Measurements from ENCODE around the gene USP10. TPM values are rescaled to one million over a fixed set of nuclear protein-coding genes. Genes with fewer than 3 reads are reported as not detected.
A peak's percentile ranks its signal among the peaks of the same experiment; 100 is the strongest.

The USP10 gene
- total and polyA plus RNA-seq, 5 donors, result 25.8 to 66.5 (median 61.9) TPM

- Histone ChIP-seq H3K27me3 (ENCODE audit: control insufficient read depth, insufficient read depth) (no peaks in the 10 kb centered on the region), H3K4me1 (ENCODE audit: control insufficient read depth, insufficient read depth, low read length) (no peaks in the 10 kb centered on the region), H3K9me3 (ENCODE audit: control insufficient read depth, low read length) (no peaks in the 10 kb centered on the region), H3K27ac (ENCODE audit: low read length) (no peak overlapping the region), H3K4me3 (ENCODE audit: low read length) (no peak overlapping the region)
- intact Hi-C loops (cut with DNase I), result no loop called here
- WGBS, result 88% methylated on average over 2 of the region's 2 CpGs
- DNase-seq, result no peak
- ATAC-seq, result no peak
Measured at GRCh38 chr16:84764970-84765369, 65.2 kb downstream of the USP10 start.

GRCh38 chr16:84765616-84766580 is 66.1 kb downstream of the USP10 start:
- DNase-seq (no peak), ATAC-seq (no peak)
- intact Hi-C loops (cut with DNase I), result no loop called here
- H3K4me1 ChIP-seq (ENCODE audit: control insufficient read depth, insufficient read depth, low read length), result no peaks in the 10 kb centered on the region
- no peak overlapping the region for H3K4me3 ChIP-seq (ENCODE audit: low read length)
- H3K27me3 ChIP-seq (ENCODE audit: control insufficient read depth, insufficient read depth), result no peaks in the 10 kb centered on the region
- H3K9me3 ChIP-seq (ENCODE audit: control insufficient read depth, low read length), result no peaks in the 10 kb centered on the region
- WGBS, result 90% methylated on average over 17 of the region's 17 CpGs
- no peak overlapping the region for H3K27ac ChIP-seq (ENCODE audit: low read length)

- no peaks in the 10 kb centered on the region for H3K9me3 ChIP-seq (ENCODE audit: control insufficient read depth, low read length)
- ATAC-seq (no peak), DNase-seq (no peak)
- no peaks in the 10 kb centered on the region for H3K4me1 ChIP-seq (ENCODE audit: control insufficient read depth, insufficient read depth, low read length)
- no peak overlapping the region for H3K27ac ChIP-seq (ENCODE audit: low read length)
- WGBS, result 67% methylated on average over 11 of the region's 11 CpGs
- H3K27me3 ChIP-seq (ENCODE audit: control insufficient read depth, insufficient read depth), result no peaks in the 10 kb centered on the region
- intact Hi-C loops (cut with DNase I), result no loop called here
- H3K4me3 ChIP-seq (ENCODE audit: low read length), result no peak overlapping the region
Measured at GRCh38 chr16:84766978-84767773, 67.4 kb downstream of the USP10 start.

- H3K27ac ChIP-seq (ENCODE audit: low read length), result no peak overlapping the region
- 82% methylated on average over 4 of the region's 4 CpGs for whole genome bisulfite sequencing
- ATAC-seq, result no peak
- no peaks in the 10 kb centered on the region for H3K9me3 ChIP-seq (ENCODE audit: control insufficient read depth, low read length)
- intact Hi-C loops (cut with DNase I), result no loop called here
- no peak for DNase-seq
- no peaks in the 10 kb centered on the region for H3K4me1 ChIP-seq (ENCODE audit: control insufficient read depth, insufficient read depth, low read length)
- H3K4me3 ChIP-seq (ENCODE audit: low read length), result no peak overlapping the region
- H3K27me3 ChIP-seq (ENCODE audit: control insufficient read depth, insufficient read depth), result no peaks in the 10 kb centered on the region
Measured at GRCh38 chr16:84768061-84768807, 68.4 kb downstream of the USP10 start.

- Histone ChIP-seq H3K27ac (ENCODE audit: low read length) (no peak overlapping the region), H3K4me3 (ENCODE audit: low read length) (no peak overlapping the region), H3K27me3 (ENCODE audit: control insufficient read depth, insufficient read depth) (no peaks in the 10 kb centered on the region), H3K9me3 (ENCODE audit: control insufficient read depth, low read length) (no peaks in the 10 kb centered on the region), H3K4me1 (ENCODE audit: control insufficient read depth, insufficient read depth, low read length) (no peaks in the 10 kb centered on the region)
- WGBS, result 97% methylated on average over 4 of the region's 4 CpGs
- ATAC-seq, result no peak
- intact Hi-C loops (cut with DNase I), result no loop called here
- no peak for DNase-seq
Measured at GRCh38 chr16:84768808-84769197, 69.0 kb downstream of the USP10 start.

- no peaks in the 10 kb centered on the region for H3K4me1 ChIP-seq (ENCODE audit: control insufficient read depth, insufficient read depth, low read length)
- H3K27ac ChIP-seq (ENCODE audit: low read length), result no peak overlapping the region
- H3K9me3 ChIP-seq (ENCODE audit: control insufficient read depth, low read length), result no peaks in the 10 kb centered on the region
- ATAC-seq (no peak), DNase-seq (no peak)
- no peaks in the 10 kb centered on the region for H3K27me3 ChIP-seq (ENCODE audit: control insufficient read depth, insufficient read depth)
- no peak overlapping the region for H3K4me3 ChIP-seq (ENCODE audit: low read length)
- 86% methylated on average over 3 of the region's 3 CpGs for WGBS
- intact Hi-C loops (cut with DNase I), result no loop called here
Measured at GRCh38 chr16:84769416-84769815, 69.6 kb downstream of the USP10 start.

GRCh38 chr16:84773312-84773711 is 73.5 kb downstream of the USP10 start:
- H3K4me1 ChIP-seq (ENCODE audit: control insufficient read depth, insufficient read depth, low read length), result no peaks in the 10 kb centered on the region
- intact Hi-C loops (cut with DNase I), result no loop called here
- H3K4me3 ChIP-seq (ENCODE audit: low read length), result no peak overlapping the region
- no peaks in the 10 kb centered on the region for H3K27me3 ChIP-seq (ENCODE audit: control insufficient read depth, insufficient read depth)
- H3K9me3 ChIP-seq (ENCODE audit: control insufficient read depth, low read length), result no peaks in the 10 kb centered on the region
- no peak overlapping the region for H3K27ac ChIP-seq (ENCODE audit: low read length)
- 82% methylated on average over 10 of the region's 10 CpGs for WGBS
- ATAC-seq (peak in 1 of 2 donors; percentile 23), DNase-seq (no peak)

- intact Hi-C loops (cut with DNase I), result no loop called here
- Histone ChIP-seq H3K4me1 (ENCODE audit: control insufficient read depth, insufficient read depth, low read length) (no peaks in the 10 kb centered on the region), H3K9me3 (ENCODE audit: control insufficient read depth, low read length) (no peaks in the 10 kb centered on the region), H3K27ac (ENCODE audit: low read length) (no peak overlapping the region), H3K27me3 (ENCODE audit: control insufficient read depth, insufficient read depth) (no peaks in the 10 kb centered on the region), H3K4me3 (ENCODE audit: low read length) (no peak overlapping the region)
- ATAC-seq (peak in 1 of 2 donors; percentile 58), DNase-seq (no peak)
- 71% methylated on average over 4 of the region's 4 CpGs for WGBS
Measured at GRCh38 chr16:84774810-84775209, 75.0 kb downstream of the USP10 start.

GRCh38 chr16:84775262-84775810 is 75.5 kb downstream of the USP10 start:
- ATAC-seq, result no peak
- no peak overlapping the region for H3K27ac ChIP-seq (ENCODE audit: low read length)
- intact Hi-C loops (cut with DNase I), result no loop called here
- H3K4me3 ChIP-seq (ENCODE audit: low read length), result no peak overlapping the region
- DNase-seq, result no peak
- WGBS, result 91% methylated on average over 14 of the region's 14 CpGs
- H3K4me1 ChIP-seq (ENCODE audit: control insufficient read depth, insufficient read depth, low read length), result no peaks in the 10 kb centered on the region
- H3K27me3 ChIP-seq (ENCODE audit: control insufficient read depth, insufficient read depth), result no peaks in the 10 kb centered on the region
- H3K9me3 ChIP-seq (ENCODE audit: control insufficient read depth, low read length), result no peaks in the 10 kb centered on the region

- intact Hi-C loops (cut with DNase I), result no loop called here
- WGBS, result 94% methylated on average over 5 of the region's 5 CpGs
- Histone ChIP-seq H3K9me3 (ENCODE audit: control insufficient read depth, low read length) (no peaks in the 10 kb centered on the region), H3K27me3 (ENCODE audit: control insufficient read depth, insufficient read depth) (no peaks in the 10 kb centered on the region), H3K27ac (ENCODE audit: low read length) (no peak overlapping the region), H3K4me1 (ENCODE audit: control insufficient read depth, insufficient read depth, low read length) (no peaks in the 10 kb centered on the region), H3K4me3 (ENCODE audit: low read length) (no peak overlapping the region)
- ATAC-seq, result no peak
- DNase-seq, result no peak
Measured at GRCh38 chr16:84777435-84777834, 77.6 kb downstream of the USP10 start.
